AG04449 (cell line): ENCODE measurements around the gene RTRAF.

Experiments used
- CTCF ChIA-PET: fragments of 350-600 bp; formaldehyde crosslinking; extraction: SDS; loops from one replicate; lab custom pipeline; 2021; ENCODE audit warnings: antibody characterized with exemption; lab: Yijun Ruan, JAX
- POLR2A ChIA-PET: fragments of 400-600, 350-600 bp; formaldehyde crosslinking; extraction: SDS; loops from one replicate; lab custom pipeline; 2020; ENCODE audit warnings: antibody characterized with exemption, inconsistent platforms; lab: Yijun Ruan, JAX
- DNase-seq: peaks from one replicate; pipeline ENCODE4 v3.0.0-alpha.2; 2010; ENCODE audit warnings: low read depth, low spot score
- H3K4me3 ChIP-seq: 2 replicates; pipeline ENCODE4 v1.5.1; 2011; ENCODE audit warnings: low read depth, mild to moderate bottlenecking, control low read depth, low read length
- CTCF ChIP-seq: IDR thresholded peaks from one replicate; pipeline ENCODE4 v1.5.1; 2011; ENCODE audit warnings: mild to moderate bottlenecking, moderate library complexity, low read length, control low read depth, inconsistent platforms; ENCODE audit not compliant: insufficient read depth; ENCODE audit errors: missing control alignments

RTRAF gene

GRCh38 chr14:52044791-52045522 lies 55.6 kb downstream of the RTRAF start:
- CTCF ChIA-PET: interaction anchor here (0.7 to 4.7 kb wide), 12 partner anchors 10 to 87 kb away, joined by 3 to 36 read pairs (median 5); partner anchors contain the start of gene NID2
- DNase-seq: peak; percentile 71
- H3K4me3 ChIP-seq: no peak overlapping the region
- no peak for TF ChIP-seq CTCF
- POLR2A ChIA-PET: interaction anchor here (0.6 to 1.5 kb wide), 7 partner anchors 12 to 400 kb away, joined by 3 to 14 read pairs (median 4); partner anchors contain the start of gene NID2

- CTCF ChIA-PET: interaction anchor here (0.8 to 4.7 kb wide), 5 partner anchors 14 to 85 kb away, joined by 3 to 36 read pairs (median 3); no protein-coding TSS in a partner anchor
- POLR2A ChIA-PET: no interaction called here
- no peak overlapping the region for H3K4me3 ChIP-seq
- no peak for DNase-seq
- no peak for TF ChIP-seq CTCF
Observed at GRCh38 chr14:52046376-52046917, 57.1 kb downstream of the RTRAF start.

GRCh38 chr14:52048116-52048515 lies 58.8 kb downstream of the RTRAF start:
- no peak for DNase-seq
- ChIA-PET POLR2A (no interaction called here), CTCF (interaction anchor here (1.2 to 1.8 kb wide), 3 partner anchors 14 to 52 kb away, joined by 3 to 6 read pairs (median 4); no protein-coding TSS in a partner anchor)
- TF ChIP-seq CTCF: no peak
- no peak overlapping the region for H3K4me3 ChIP-seq

- no peak for TF ChIP-seq CTCF
- POLR2A ChIA-PET: no interaction called here
- no peak for DNase-seq
- CTCF ChIA-PET: interaction anchor here (1.8 kb wide), 1 partner anchor 53 kb away, joined by 6 read pairs; no protein-coding TSS in a partner anchor
- H3K4me3 ChIP-seq: no peak overlapping the region
Observed at GRCh38 chr14:52048641-52049204, 59.4 kb downstream of the RTRAF start.

- ChIA-PET CTCF (no interaction called here), POLR2A (no interaction called here)
- no peak for DNase-seq
- no peak overlapping the region for H3K4me3 ChIP-seq
- no peak for TF ChIP-seq CTCF
Observed at GRCh38 chr14:52049271-52049670, 59.9 kb downstream of the RTRAF start.
